NCI-H524 treated with DMSO at 0.1 percent for 48 hours (cell line): ENCODE results near the gene LIG3.
"Not testable (repeated sequence)": the region's sequence is repeated elsewhere in the genome, so short reads cannot be mapped to it uniquely, and the experiment has no call there.

ENCODE experiments used
- DNase-seq: peaks from one replicate; lab custom pipeline; 2025; lab: John Stamatoyannopoulos, UW

The LIG3 gene

DNA sequence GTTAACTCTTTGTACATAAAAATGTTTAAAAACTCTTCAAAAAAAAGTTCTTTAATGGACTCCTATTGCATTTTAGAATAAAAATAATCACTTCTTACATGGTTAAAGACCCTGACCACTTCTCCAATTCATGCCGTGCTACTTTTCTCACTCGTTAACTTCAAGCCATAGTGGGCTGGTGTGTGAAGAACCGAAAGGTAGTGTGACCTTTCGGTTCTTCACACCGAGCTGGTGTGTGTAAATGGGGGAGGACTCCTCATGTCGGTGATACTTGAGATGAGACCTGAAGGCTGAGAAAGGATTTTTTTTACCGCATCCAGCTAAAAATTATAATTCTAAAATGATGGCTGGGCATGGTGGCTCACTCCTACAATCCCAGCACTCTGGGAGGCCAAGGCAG, 61.1 kb downstream of the LIG3 start:
- no peak for DNase-seq

DNA sequence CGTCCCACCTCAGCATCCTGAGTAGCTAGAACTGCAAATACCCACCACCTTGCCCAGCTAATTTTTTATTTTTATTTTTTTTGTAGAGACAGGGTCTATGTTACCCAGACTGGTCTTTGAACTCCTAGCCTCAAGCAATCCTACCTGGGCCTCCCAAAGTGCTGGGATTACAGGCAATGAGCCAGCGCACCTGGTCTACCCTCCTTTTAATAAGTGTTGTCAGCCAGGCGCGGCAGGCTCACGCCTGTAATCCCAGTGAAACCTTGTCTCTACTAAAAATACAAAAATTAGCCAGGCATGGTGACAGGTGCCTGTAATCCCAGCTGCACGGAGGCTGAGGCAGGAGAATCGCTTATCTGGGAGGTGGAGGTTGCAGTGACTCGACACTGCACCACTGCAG, 63.9 kb downstream of the LIG3 start:
- no peak for DNase-seq

DNA sequence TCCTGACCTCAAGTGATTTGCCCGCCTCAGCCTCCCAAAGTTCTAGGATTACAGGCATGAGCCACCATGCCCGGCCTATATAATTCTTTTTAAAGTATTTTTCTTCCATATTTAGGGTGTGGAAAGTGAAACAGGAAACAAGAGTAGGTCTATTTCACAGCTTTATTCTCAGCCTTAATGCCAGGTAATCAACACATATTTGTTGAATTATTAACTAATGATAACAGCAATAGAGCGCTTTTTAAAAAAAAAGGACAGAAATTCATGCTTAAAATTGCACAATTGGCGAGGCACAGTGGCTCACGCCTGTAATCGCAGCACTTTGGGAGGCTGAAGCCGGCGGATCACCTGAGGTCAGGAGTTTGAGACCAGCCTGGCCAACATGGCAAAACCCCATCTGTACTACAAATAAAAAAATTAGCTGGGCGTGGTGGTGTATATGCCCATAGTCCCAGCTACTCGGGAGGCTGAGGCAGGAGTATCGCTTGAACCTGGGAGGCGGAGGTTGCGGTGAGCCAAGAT, 65.2 kb downstream of the LIG3 start:
- not testable (repeated sequence) for DNase-seq

DNA sequence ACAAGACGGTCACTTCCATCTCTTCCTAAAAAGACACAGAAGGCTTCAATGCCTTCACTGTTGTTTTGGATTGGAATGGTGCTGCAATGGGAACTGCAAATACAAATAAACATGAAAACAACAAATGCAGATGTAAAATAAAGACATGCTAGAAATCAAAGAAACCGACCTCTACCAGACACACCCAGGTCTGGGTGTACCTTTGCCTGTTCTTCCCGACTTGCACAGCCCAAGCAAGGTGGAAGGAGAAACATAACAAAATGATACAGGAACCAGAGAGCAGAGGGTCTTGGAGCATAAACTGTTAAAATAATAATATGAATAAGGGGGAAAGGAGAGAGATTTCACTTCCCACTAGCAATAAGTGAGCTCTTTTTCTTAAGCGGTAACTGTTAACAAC, 65.9 kb downstream of the LIG3 start:
- no peak for DNase-seq

DNA sequence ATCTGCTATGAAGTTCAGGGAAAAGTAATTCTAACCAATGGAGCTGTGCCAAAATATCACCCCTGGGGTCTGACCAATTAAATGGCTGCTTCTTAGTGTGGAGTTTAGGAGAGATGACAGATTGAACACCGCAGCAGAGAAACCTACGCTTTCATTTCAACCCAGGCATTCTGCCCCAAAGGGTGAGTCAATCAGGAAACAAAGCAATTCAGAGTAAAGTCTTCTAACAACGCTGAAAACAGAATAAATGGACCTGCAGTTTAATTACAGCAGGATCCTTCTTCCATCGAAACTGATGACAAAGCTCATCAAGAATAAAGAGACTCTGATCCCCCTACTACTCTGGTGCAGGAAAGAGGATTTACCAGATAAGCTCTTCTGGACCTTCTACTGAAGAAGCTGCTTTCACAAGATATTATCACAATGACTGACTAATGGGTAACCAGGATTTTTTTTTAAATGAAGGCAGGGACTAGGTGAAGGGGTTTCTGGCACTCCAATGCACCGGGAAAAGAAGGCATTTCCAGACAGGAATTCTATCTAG, 66.5 kb downstream of the LIG3 start:
- no peak for DNase-seq

DNA sequence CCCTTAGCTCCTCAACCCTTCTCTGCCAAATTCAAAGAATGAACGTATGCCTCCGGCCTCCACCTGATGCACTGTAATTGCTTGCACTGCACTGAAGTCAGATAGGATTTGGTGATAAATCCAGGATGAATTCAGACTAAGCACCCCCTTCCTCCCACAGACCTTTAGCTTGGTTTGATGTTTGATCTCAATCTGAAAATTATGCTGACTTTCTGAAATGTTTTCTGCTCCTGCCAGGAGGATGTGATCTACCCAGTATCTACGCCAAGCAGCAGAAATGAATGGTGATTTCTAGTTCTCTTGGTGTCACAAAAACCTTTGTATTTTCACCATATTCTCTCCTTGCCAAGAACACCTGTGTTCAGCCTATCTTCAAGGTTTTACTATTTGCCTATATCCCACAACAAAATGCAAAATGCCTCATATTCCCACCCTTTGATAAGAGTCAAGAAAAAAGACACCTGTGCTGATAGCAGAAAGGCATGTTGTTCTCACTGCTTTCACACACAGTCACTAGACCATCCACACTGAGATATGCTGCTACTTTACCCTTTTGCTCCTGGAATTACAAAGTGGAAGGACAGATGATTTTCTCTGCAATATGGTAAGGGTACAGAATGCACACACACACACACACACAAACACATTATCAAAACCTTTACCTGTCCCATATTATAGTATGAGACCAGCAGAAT, 68.5 kb downstream of the LIG3 start:
- DNase-seq, result no peak

DNA sequence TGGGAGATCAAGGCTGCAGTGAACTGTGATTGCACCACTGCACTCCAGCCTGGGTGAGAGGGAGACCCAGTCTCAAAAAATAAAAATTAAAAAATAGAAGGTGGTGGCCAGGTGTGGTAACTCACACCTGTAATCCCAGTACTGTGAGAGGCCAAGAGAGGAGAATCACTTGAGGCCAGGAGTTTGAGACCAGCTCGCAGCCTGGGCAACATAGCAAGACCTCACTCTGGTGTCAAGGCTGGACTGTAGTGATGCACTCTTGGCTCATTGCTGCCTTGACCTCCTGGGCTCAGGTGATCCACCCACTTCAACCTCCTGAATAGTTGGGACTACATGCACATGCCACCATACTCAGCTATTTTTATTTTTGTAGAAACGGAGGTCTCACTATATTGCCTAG, 69.9 kb downstream of the LIG3 start:
- DNase-seq, result no peak

DNA sequence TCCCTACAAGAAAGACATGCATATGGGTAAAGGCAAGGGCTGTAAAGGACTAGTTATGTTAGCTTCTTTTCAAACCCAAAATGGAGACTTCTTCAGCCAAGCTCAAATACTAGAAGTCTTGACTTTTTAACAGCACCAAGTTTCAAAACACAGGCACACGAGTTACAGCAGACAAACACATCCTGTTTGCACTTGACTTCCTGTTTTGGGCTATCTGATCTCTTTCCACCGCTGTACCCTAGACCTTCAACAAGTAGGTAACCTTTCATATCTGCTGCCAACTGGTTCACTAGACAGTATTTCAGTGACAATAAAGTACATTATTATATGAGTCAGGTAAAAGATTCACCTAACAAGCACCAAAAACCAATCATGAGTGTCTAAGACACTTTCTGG, 70.9 kb downstream of the LIG3 start:
- no peak for DNase-seq

DNA sequence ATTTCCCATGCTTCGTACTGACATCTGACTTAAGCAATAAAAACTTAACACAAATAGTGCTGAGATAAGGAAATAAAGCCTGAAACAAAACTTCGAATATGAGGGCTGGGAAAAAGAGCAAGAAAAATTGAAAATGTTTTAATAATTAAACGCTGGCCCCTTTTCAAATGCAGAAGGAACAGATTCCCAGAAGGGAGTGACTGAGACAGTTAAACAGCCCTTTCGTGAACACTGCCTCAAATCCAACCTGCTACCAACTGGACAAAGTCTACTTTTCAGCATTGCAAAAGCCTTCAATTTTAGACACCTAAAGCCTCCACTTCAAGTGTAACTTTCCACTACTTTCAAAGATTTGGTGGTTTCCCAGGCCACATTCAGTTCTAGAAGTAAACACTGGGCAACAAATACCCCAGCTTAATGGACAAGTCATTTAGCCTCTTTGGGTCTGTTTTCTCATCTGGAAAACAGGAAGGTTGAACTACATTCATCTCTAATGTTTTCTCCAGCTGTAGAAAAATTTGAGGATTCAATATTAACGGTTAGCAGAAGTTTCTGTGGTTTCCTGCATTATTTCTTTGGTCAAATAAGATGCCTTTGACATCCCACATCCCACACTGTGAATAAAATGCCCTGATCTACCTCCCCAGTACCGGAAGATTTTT, 71.4 kb downstream of the LIG3 start:
- no peak for DNase-seq

DNA sequence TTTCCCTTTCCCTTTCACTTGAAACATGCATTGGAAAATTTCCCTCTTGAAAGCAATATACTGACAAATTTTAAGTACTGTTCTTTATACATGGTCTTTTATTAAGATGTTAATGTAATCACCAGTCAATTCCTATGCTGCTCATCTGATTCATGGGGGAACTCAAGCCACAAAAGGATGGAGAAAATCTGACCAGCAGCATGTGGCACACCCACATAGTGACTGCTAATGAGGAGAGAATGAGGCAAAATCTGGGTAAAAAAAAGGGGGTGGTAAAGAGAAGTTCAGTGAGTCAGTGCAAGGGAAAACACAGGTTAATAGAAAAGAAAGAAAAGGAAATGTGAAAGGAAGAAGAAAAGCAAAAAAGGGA, 71.9 kb downstream of the LIG3 start:
- DNase-seq, result no peak

DNA sequence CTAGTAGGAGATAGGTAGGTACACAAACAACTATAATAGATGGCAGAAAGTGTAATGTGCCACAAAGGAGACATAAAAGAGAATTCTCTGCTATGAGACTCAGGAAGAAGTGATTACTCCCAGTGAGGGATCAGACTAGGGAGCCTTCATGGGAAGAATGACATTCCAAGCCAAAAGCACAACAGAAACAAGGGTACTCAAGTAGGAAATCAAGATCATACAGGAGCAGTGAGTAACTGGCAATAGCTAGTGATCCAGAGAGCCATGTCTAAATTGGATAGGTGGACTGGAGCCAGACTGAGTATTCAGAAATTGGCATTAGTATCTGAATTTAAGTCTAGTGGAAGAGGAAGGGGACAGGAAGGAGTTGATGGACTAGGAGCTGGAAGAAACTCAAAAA, 72.5 kb downstream of the LIG3 start:
- no peak for DNase-seq

DNA sequence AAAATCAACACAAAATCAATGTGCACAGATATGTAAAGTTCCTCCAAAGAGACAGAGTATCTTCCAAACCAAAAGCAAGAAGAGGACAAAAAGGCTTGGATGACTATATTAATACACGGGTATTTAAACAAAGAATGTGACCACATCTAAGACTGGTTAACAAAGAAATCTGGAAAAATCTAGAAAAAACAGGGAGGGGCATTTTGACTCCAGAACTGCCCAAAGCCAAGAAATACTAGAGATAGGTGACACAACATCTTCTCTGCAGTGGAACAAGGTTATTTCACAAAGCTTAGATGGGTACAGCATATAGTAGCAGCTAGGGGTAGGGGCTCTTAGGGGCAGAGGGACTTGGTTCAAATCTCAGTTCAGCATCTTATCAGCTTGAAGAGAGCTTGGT, 72.9 kb downstream of the LIG3 start:
- no peak for DNase-seq

DNA sequence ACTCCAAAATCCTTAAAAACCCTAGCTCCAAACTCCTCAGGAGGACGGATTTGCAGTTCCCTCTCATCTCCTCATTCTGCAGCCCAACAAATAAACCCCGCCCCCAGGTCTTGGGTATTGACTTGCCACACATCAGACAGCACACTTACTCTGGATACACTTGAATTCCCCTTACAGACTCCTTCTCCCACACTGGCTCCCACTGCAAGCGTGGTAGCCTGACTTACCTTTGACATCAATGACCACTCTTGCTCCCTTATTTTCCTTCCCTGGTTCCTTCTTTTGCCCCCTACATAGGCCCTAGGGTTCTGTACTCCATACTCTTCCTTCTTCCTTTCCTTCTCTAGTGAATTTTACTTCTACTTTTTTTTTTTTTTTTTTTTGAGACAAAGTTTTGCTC, 75.7 kb downstream of the LIG3 start:
- no peak for DNase-seq

DNA sequence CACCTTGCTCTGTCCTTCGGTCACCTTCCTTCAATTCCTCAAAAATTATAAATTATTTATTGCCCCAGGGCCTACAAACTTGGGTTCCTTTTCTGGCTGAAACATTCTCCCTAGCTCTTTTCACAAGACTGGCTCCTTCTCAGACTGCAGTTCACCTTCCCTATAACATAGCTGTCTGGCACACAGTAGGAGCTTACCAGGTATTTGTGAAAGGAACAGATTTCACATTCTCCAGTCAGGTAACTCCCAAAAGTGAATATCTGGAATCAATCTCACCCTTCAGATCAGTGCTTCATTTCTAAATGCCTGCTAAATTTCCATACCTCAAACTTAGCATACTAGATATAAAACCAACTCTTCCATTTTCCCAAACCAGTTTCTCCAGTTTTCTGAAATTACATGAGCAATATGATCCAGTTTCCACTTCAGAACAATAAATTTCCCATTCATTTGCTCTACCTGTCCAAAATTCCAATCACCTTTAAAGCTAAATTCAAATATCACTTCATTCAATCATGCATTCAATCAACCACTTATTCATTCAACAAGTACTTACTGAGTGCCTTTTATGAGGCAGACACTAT, 77.1 kb downstream of the LIG3 start:
- DNase-seq, result no peak
